Smooth muscle cell (in vitro differentiated cells): ENCODE measurements around the gene HMG20A. TPM values are rescaled to one million over a fixed set of nuclear protein-coding genes. Genes with fewer than 3 reads are reported as not detected.

ENCODE experiments used
- DNase-seq: peaks from one replicate; lab custom pipeline; 2025; ENCODE audit not compliant: unreplicated experiment; lab: John Stamatoyannopoulos, UW
- H2AFZ ChIP-seq: fragments of 200-600 bp; sonication (generic); 2 replicates; pipeline ENCODE4 v1.6.0; 2016; ENCODE audit warnings: antibody characterized with exemption, low read depth, mild to moderate bottlenecking
- H3F3A ChIP-seq: fragments of 200-600 bp; sonication (generic); 2 replicates; pipeline ENCODE4 v1.6.0; 2017; ENCODE audit warnings: antibody characterized with exemption, low read depth
- H3K27ac ChIP-seq: fragments of 200-600 bp; sonication (generic); 2 replicates; pipeline ENCODE4 v1.5.1; 2016; ENCODE audit warnings: low read depth, mild to moderate bottlenecking
- H3K27me3 ChIP-seq: fragments of 200-600 bp; sonication (generic); 2 replicates; pipeline ENCODE4 v1.6.1; 2016; ENCODE audit warnings: low read depth, mild to moderate bottlenecking
- H3K36me3 ChIP-seq: fragments of 200-600 bp; sonication (generic); 2 replicates; pipeline ENCODE4 v1.5.1; 2016; ENCODE audit warnings: low read depth
- H3K4me1 ChIP-seq: fragments of 200-600 bp; sonication (generic); 2 replicates; pipeline ENCODE4 v1.5.1; 2016; ENCODE audit warnings: low read depth
- H3K4me2 ChIP-seq: fragments of 200-600 bp; sonication (generic); 2 replicates; pipeline ENCODE4 v1.6.0; 2016; ENCODE audit warnings: mild to moderate bottlenecking
- H3K4me3 ChIP-seq: fragments of 200-600 bp; sonication (generic); 2 replicates; pipeline ENCODE4 v1.5.1; 2016; ENCODE audit warnings: mild to moderate bottlenecking
- H3K79me2 ChIP-seq: fragments of 200-600 bp; sonication (generic); 2 replicates; pipeline ENCODE4 v1.6.0; 2016; ENCODE audit warnings: low read depth, mild to moderate bottlenecking
- H3K9ac ChIP-seq: fragments of 200-600 bp; sonication (generic); 2 replicates; pipeline ENCODE4 v1.6.0; 2016; ENCODE audit warnings: low read depth
- H3K9me3 ChIP-seq: fragments of 200-600 bp; sonication (generic); replicated peaks from 2 replicates; pipeline ENCODE4 v1.5.1; 2016; ENCODE audit warnings: low read depth
- H4K20me1 ChIP-seq: fragments of 200-600 bp; sonication (generic); 2 replicates; pipeline ENCODE4 v1.6.0; 2016; ENCODE audit warnings: low read depth
- CTCF ChIP-seq: fragments of 200-600 bp; sonication (generic); IDR thresholded peaks from 2 replicates; pipeline ENCODE4 v1.5.1; 2017; ENCODE audit warnings: borderline replicate concordance, mild to moderate bottlenecking, antibody characterized with exemption; ENCODE audit not compliant: insufficient read depth, poor library complexity, severe bottlenecking
- WGBS: methylation state at CpG from one replicate; pipeline ENCODE4 v1.1.7; 2016; ENCODE audit warnings: low lambda C conversion rate; 5-methylcytosine and 5-hydroxymethylcytosine counted together
- polyA plus RNA-seq: library from polyadenylated mRNA; unstranded; fragments of >200 nt; fragmentation: Nextera tagmentation; extraction: Ambion mirVana; gene quantifications from 2 replicates; pipeline ENCODE4 v1.2.1, GENCODE V29; 2016
- total RNA-seq: library from RNA; depleted of rRNA; stranded (reverse); fragments of >200 nt; gene quantifications from 2 replicates; pipeline ENCODE4 v1.2.3, GENCODE V29; 2014

Gene HMG20A
- total and polyA plus RNA-seq, 2 experiments from 2014 or later, result 20.5 to 40.3 TPM

- TF ChIP-seq CTCF, result peak; percentile 29
- Histone ChIP-seq H3K4me1 (peaks cover 39% of the 10 kb centered on the region), H3F3A (no peaks in the 10 kb centered on the region), H3K79me2 (peaks cover 86% of the 10 kb centered on the region), H2AFZ (peak overlapping the region; percentile 88), H3K27me3 (no peaks in the 10 kb centered on the region), H4K20me1 (peaks cover 56% of the 10 kb centered on the region), H3K27ac (peak overlapping the region; percentile 89), H3K36me3 (no peaks in the 10 kb centered on the region), H3K9ac (peak overlapping the region; percentile 92), H3K9me3 (no peaks in the 10 kb centered on the region), H3K4me2 (peak overlapping the region; percentile 85), H3K4me3 (peak overlapping the region; percentile 88)
- WGBS, result 1% methylated on average over 47 of the region's 72 CpGs
- DNase-seq, result no peak
Observed at GRCh38 chr15:77418966-77419835, 1.5 kb upstream of the HMG20A start.

- Histone ChIP-seq H3K4me2 (peak within 1 kb of the TSS; percentile 91), H3K4me3 (peak within 1 kb of the TSS; percentile 88), H3K36me3 (no peaks in the 10 kb centered on the region), H4K20me1 (peaks cover 56% of the 10 kb centered on the region), H3K79me2 (peaks cover 86% of the 10 kb centered on the region), H3F3A (no peaks in the 10 kb centered on the region), H3K4me1 (peaks cover 39% of the 10 kb centered on the region), H3K27ac (peak within 1 kb of the TSS; percentile 93), H3K27me3 (no peaks in the 10 kb centered on the region), H3K9me3 (no peaks in the 10 kb centered on the region), H3K9ac (peak within 1 kb of the TSS; percentile 94), H2AFZ (peak within 1 kb of the TSS; percentile 95)
- DNase-seq, result peak; percentile 92
- under 1% methylated on average over 44 of the region's 92 CpGs for WGBS
- TF ChIP-seq CTCF, result no peak
Observed at GRCh38 chr15:77419836-77420609, 665 bp upstream of the HMG20A start, which contains the start of gene PEAK1. Gene PEAK1 (minus strand): TSS chr15:77420104. CDS start chr15:77181926, 238,178 bp downstream.

GRCh38 chr15:77421370-77421700 is 647 bp downstream of the HMG20A start:
- Histone ChIP-seq H2AFZ (no peak overlapping the region), H3K4me1 (peaks cover 31% of the 10 kb centered on the region), H3K27me3 (no peaks in the 10 kb centered on the region), H3K4me2 (peak overlapping the region; percentile 91), H3F3A (no peaks in the 10 kb centered on the region), H3K79me2 (peaks cover 86% of the 10 kb centered on the region), H3K9ac (peak overlapping the region; percentile 94), H4K20me1 (peaks cover 56% of the 10 kb centered on the region), H3K4me3 (peak overlapping the region; percentile 88), H3K36me3 (no peaks in the 10 kb centered on the region), H3K27ac (no peak overlapping the region), H3K9me3 (no peaks in the 10 kb centered on the region)
- no peak for DNase-seq
- no peak for TF ChIP-seq CTCF
- WGBS, result 0% methylated on average over 3 of the region's 3 CpGs
